GM12891 (cell line): ENCODE results near the gene DLST.

Experiments
- PAX5 ChIP-seq: IDR thresholded peaks from 2 replicates; pipeline ENCODE4 v1.6.1; 2011; ENCODE audit warnings: low read length, moderate library complexity, mild to moderate bottlenecking; ENCODE audit not compliant: insufficient read depth, severe bottlenecking
- POLR2A ChIP-seq: IDR thresholded peaks from 2 replicates; pipeline ENCODE4 v1.6.1; 2011; ENCODE audit warnings: low read depth, low read length, control low read depth
- POLR2AphosphoS5 ChIP-seq: IDR thresholded peaks from 2 replicates; pipeline ENCODE4 v1.6.1; 2011; ENCODE audit warnings: low read depth, low read length, control low read depth
- POU2F2 ChIP-seq: IDR thresholded peaks from 2 replicates; pipeline ENCODE4 v1.6.1; 2011; ENCODE audit warnings: low read depth, mild to moderate bottlenecking, control low read depth, low read length, moderate library complexity
- SPI1 ChIP-seq: IDR thresholded peaks from 2 replicates; pipeline ENCODE4 v1.6.1; 2011; ENCODE audit warnings: low read depth, low read length, control low read depth
- TAF1 ChIP-seq: IDR thresholded peaks from 2 replicates; pipeline ENCODE4 v1.6.1; 2011; ENCODE audit warnings: low read depth, low read length, control low read depth

DNA sequence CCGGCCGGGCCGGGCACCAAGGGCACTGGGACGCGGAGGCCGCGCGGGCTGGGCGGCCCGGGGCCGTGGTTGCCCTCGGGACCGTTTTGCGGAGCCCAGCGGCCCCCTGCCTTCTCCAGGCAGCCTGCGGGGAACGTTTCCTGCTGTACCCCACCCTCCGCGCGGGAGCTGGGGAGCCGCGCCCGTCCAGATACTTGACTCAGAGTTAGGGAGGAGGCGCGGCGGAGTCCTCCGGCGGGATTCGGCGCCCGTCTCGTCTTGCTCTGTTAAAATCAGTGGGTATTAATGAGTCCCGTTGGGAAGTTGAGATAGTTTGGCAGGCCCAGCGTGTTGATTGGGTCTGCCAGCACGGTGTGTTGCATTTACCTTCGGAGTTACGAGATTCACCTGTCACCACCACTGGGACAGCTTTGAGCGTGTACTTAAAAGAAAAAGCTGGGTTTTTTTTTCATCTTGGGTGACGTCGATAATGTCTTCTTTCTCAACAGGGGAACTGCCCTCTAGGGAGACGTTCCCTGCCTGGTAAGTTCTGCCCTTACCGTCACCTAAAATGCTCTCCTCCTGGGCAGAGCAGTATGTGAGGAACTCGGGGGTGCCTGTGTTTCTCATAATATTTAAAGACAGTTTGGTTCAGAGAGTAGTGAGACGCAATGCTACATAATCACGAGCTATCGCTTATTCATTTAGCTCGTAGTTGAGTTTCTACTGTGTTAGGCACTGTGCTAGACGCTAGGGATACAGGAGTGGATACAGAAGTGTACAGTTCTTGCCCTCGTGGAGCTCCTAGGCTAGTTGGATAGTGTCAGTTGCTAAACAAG is 596 bp downstream of the DLST start:
- TF ChIP-seq TAF1, result no peak
- no peak for TF ChIP-seq POLR2A
- no peak for TF ChIP-seq PAX5
- no peak for TF ChIP-seq POLR2AphosphoS5
- TF ChIP-seq SPI1, result no peak
- no peak for TF ChIP-seq POU2F2
